SU-DHL-6 (cell line): ENCODE data around the gene DOCK3.
"Not testable (repeated sequence)": the region's sequence is repeated elsewhere in the genome, so short reads cannot be mapped to it uniquely, and the experiment has no call there.

Source experiments
- H2AFZ ChIP-seq: fragments of 200-600 bp; sonication (generic); 2 replicates; pipeline ENCODE4 v1.6.1; 2014; ENCODE audit warnings: low read depth, mild to moderate bottlenecking, moderate library complexity, mixed read lengths, antibody characterized with exemption, low read length; ENCODE audit not compliant: severe bottlenecking
- H3F3A ChIP-seq: fragments of 200-600 bp; shearing (Covaris generic); 2 replicates; pipeline ENCODE4 v1.6.0; 2016; ENCODE audit warnings: antibody characterized with exemption, mild to moderate bottlenecking; ENCODE audit not compliant: insufficient read depth
- H3K27ac ChIP-seq: fragments of 200-600 bp; sonication (generic); 2 replicates; pipeline ENCODE4 v1.5.1; 2016; ENCODE audit warnings: low read depth, mild to moderate bottlenecking, low read length, moderate library complexity, mixed read lengths
- H3K27me3 ChIP-seq: fragments of 200-600 bp; sonication (generic), shearing (Covaris generic); 2 replicates; pipeline ENCODE4 v1.6.0; 2014; ENCODE audit warnings: mild to moderate bottlenecking, low read length
- H3K36me3 ChIP-seq: fragments of 200-600 bp; sonication (generic); 2 replicates; pipeline ENCODE4 v1.6.1; 2014; ENCODE audit warnings: mild to moderate bottlenecking, low read length, mixed read lengths
- H3K4me2 ChIP-seq: fragments of 300-600, 200-600 bp; shearing (Covaris generic), sonication (generic); 2 replicates; pipeline ENCODE4 v1.6.0; 2014; ENCODE audit warnings: low read length, low read depth, mild to moderate bottlenecking; ENCODE audit not compliant: poor library complexity, severe bottlenecking
- H3K4me3 ChIP-seq: fragments of 200-600 bp; sonication (generic); 2 replicates; pipeline ENCODE4 v1.5.1; 2014; ENCODE audit warnings: antibody characterized with exemption, low read length, mild to moderate bottlenecking, mixed read lengths; ENCODE audit not compliant: insufficient read depth, poor library complexity, severe bottlenecking
- H3K79me2 ChIP-seq: fragments of 200-600 bp; sonication (generic); 2 replicates; pipeline ENCODE4 v1.6.1; 2014; ENCODE audit warnings: mild to moderate bottlenecking, low read length, moderate library complexity; ENCODE audit not compliant: insufficient read depth
- H3K9ac ChIP-seq: fragments of 200-600 bp; sonication (generic); 2 replicates; pipeline ENCODE4 v1.7.0; 2014; ENCODE audit warnings: mild to moderate bottlenecking, low read length
- H3K9me2 ChIP-seq: fragments of 200-600 bp; sonication (generic); replicated peaks from 2 replicates; pipeline ENCODE4 v1.6.1; 2014; ENCODE audit warnings: low read length; ENCODE audit not compliant: insufficient read depth
- H3K9me3 ChIP-seq: fragments of 200-600 bp; sonication (generic); 2 replicates; pipeline ENCODE4 v1.6.1; 2014; ENCODE audit warnings: low read length, mixed read lengths; ENCODE audit not compliant: insufficient read depth
- H4K20me1 ChIP-seq: fragments of 200-600 bp; sonication (generic); 2 replicates; pipeline ENCODE4 v1.6.1; 2014; ENCODE audit warnings: low read depth, mild to moderate bottlenecking, antibody characterized with exemption, low read length, moderate library complexity, mixed read lengths
- EZH2phosphoT487 ChIP-seq: fragments of 200-600 bp; sonication (generic), shearing (Covaris generic); conservative IDR thresholded peaks from 2 replicates; pipeline ENCODE4 v1.6.1; 2018; ENCODE audit warnings: mild to moderate bottlenecking, antibody characterized with exemption, low read length, moderate library complexity, mixed read lengths
- TF ChIP-seq, protein P1 (sequence below): fragments of 200-600 bp; sonication (generic); IDR thresholded peaks from one replicate; pipeline ENCODE4 v1.5.1; 2017; ENCODE audit warnings: antibody characterized with exemption, mild to moderate bottlenecking, low read length, moderate library complexity; ENCODE audit not compliant: insufficient read depth, poor library complexity, severe bottlenecking

The DOCK3 gene

DNA sequence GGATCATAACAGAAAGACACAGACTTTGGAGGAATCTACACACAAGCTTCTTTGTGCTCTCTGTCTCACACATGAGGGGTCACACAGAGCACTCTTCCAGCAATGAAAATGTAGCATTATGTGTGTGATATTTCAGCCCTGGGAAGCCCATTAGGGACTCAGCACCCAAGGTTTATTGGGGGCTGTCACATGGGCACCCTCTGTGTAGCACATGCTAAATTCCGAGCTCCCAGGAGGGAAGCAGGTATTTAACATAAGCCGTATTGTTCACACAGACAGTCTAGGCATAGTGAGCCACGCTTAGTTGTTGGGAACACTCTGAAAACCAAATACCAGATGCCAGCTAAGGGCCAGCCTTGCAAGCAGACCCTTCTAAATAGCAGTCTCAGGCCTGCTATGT lies 448.8 kb downstream of the DOCK3 start:
- no peak overlapping the region for H2AFZ ChIP-seq
- no peaks in the 10 kb centered on the region for H3K9me2 ChIP-seq
- H4K20me1 ChIP-seq = no peaks in the 10 kb centered on the region
- no peaks in the 10 kb centered on the region for H3K79me2 ChIP-seq
- no peak overlapping the region for H3K27ac ChIP-seq
- no peak overlapping the region for H3K9ac ChIP-seq
- no peaks in the 10 kb centered on the region for H3K36me3 ChIP-seq
- no peaks in the 10 kb centered on the region for H3K27me3 ChIP-seq
- TF ChIP-seq EZH2phosphoT487 = no peak
- TF ChIP-seq, protein P1, sequence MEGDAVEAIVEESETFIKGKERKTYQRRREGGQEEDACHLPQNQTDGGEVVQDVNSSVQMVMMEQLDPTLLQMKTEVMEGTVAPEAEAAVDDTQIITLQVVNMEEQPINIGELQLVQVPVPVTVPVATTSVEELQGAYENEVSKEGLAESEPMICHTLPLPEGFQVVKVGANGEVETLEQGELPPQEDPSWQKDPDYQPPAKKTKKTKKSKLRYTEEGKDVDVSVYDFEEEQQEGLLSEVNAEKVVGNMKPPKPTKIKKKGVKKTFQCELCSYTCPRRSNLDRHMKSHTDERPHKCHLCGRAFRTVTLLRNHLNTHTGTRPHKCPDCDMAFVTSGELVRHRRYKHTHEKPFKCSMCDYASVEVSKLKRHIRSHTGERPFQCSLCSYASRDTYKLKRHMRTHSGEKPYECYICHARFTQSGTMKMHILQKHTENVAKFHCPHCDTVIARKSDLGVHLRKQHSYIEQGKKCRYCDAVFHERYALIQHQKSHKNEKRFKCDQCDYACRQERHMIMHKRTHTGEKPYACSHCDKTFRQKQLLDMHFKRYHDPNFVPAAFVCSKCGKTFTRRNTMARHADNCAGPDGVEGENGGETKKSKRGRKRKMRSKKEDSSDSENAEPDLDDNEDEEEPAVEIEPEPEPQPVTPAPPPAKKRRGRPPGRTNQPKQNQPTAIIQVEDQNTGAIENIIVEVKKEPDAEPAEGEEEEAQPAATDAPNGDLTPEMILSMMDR = no peak
- no peak overlapping the region for H3K4me3 ChIP-seq
- H3K9me3 ChIP-seq = no peaks in the 10 kb centered on the region
- no peaks in the 10 kb centered on the region for H3F3A ChIP-seq
- no peak overlapping the region for H3K4me2 ChIP-seq

DNA sequence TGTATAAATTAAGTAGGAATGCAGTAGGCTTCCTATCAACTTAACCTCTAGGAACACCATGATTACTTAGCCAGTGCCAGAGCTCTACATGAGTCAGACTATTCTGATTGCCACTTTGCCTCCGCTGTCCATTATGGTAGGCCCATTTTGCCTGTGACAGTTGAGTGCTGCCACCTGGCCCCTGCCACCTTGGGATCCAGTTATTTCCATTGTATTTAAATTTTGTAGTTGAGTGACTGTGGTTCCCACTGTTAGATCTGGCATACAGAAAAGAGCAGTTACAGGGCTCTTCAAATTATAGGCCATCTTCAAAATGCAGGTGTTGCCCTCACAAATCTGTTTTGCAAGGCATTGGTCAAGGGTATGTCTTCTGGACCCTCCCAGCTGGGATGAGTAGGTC lies 456.9 kb downstream of the DOCK3 start:
- H3K4me2 ChIP-seq, H3K9me3 ChIP-seq, H3K36me3 ChIP-seq, H3F3A ChIP-seq, H3K9me2 ChIP-seq, H2AFZ ChIP-seq, H3K4me3 ChIP-seq, H3K79me2 ChIP-seq, H4K20me1 ChIP-seq, H3K27me3 ChIP-seq, H3K27ac ChIP-seq, H3K9ac ChIP-seq: not testable (repeated sequence)

DNA sequence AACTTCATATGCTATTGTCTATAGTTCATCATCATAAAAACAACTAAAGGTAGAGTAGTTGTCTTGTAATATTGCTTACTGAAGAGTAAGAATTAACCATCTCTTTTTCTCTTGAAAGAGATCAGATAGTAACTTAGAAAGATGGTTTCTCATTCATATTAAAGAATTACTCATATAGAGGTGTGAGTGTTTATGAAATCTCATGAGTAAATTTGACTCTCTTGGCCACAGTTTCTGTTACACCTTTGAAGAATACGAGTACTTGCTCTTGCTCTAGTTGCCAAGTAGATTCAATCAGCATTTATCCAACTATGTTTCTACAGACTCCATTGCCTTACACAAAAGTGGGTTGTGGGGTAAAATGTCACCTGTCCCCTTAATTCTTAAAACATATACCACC lies 463.0 kb downstream of the DOCK3 start:
- Histone ChIP-seq H3K4me3 (no peak overlapping the region), H3K9me3 (no peaks in the 10 kb centered on the region), H3K9ac (no peak overlapping the region), H3K27ac (no peak overlapping the region), H3K79me2 (no peaks in the 10 kb centered on the region), H3K9me2 (no peaks in the 10 kb centered on the region), H4K20me1 (no peaks in the 10 kb centered on the region), H3F3A (no peaks in the 10 kb centered on the region), H3K4me2 (no peak overlapping the region), H3K36me3 (no peaks in the 10 kb centered on the region), H3K27me3 (no peaks in the 10 kb centered on the region), H2AFZ (no peak overlapping the region)
- TF ChIP-seq, protein P1 = no peak
- TF ChIP-seq EZH2phosphoT487 = no peak

DNA sequence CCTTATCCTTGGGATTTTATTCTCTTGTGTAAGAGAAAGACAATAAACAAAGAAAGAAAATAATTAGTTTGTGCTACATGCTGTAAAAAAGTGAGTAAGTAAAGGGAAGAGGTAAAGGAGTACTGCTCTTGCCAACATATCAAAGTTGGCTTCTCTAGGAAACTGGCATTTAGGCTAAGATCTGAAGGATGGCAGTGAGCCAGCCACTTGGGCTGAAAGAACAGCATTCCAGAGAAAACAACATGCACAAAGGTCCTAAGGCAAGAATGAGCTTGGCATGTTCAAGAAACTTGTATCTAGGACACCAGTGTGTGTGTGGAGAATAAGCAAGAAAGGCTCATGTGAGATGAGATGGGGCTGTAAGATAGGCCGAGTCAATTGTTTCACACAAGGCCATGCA lies 464.9 kb downstream of the DOCK3 start:
- Histone ChIP-seq H3K79me2 (no peaks in the 10 kb centered on the region), H3K9me3 (no peaks in the 10 kb centered on the region), H3K4me2 (no peak overlapping the region), H4K20me1 (no peaks in the 10 kb centered on the region), H2AFZ (no peak overlapping the region), H3K4me3 (no peak overlapping the region), H3K36me3 (no peaks in the 10 kb centered on the region), H3K9ac (no peak overlapping the region), H3K27ac (no peak overlapping the region), H3K27me3 (no peaks in the 10 kb centered on the region), H3F3A (no peaks in the 10 kb centered on the region), H3K9me2 (no peaks in the 10 kb centered on the region)
- no peak for TF ChIP-seq EZH2phosphoT487
- TF ChIP-seq, protein P1 = no peak
